Sigmoid colon (tissue), 7 donors: ENCODE results near the gene PHC2. TPM values are rescaled to one million over a fixed set of nuclear protein-coding genes. Genes with fewer than 3 reads are reported as not detected.
A peak's percentile ranks its signal among the peaks of the same experiment; 100 is the strongest.

ENCODE experiments used
- DNase-seq: peaks from one replicate; pipeline ENCODE4 v3.0.0-alpha.2; 2019
- H3K27ac ChIP-seq, 4 donors: fragments of 200-600 bp; sonication (generic); one replicate each; pipeline ENCODE4 v1.5.1; 2016 to 2019; ENCODE audit warnings: mild to moderate bottlenecking in 1 of 4
- H3K27me3 ChIP-seq, 3 donors: fragments of 200-600 bp; sonication (generic); one replicate each; pipeline ENCODE4 v1.5.1; 2019; ENCODE audit warnings: mild to moderate bottlenecking in 1 of 3
- H3K36me3 ChIP-seq, 4 donors: fragments of 200-600 bp; sonication (generic); one replicate each; pipeline ENCODE4 v1.5.1; 2016 to 2019
- H3K4me1 ChIP-seq, 4 donors: fragments of 200-600 bp; sonication (generic); one replicate each; pipeline ENCODE4 v1.5.1; 2017 to 2019
- H3K4me3 ChIP-seq, 4 donors: fragments of 200-600 bp; sonication (generic); one replicate each; pipeline ENCODE4 v1.5.1; 2017 to 2019; ENCODE audit warnings: mild to moderate bottlenecking in 2 of 4, moderate library complexity in 1 of 4
- H3K9me3 ChIP-seq, 4 donors: fragments of 200-600 bp in 3 of 4; sonication (generic) in 3 of 4; one replicate each; pipeline versions ENCODE4 v1.5.1 to v1.6.1; 2013 to 2019
- CTCF ChIP-seq, 4 experiments: fragments of 450-650 bp in 3 of 4; fragments of 200-600 bp in 1 of 4; IDR thresholded peaks; one replicate each; pipeline ENCODE4 v1.5.1; 2016 to 2019; ENCODE audit warnings: antibody characterized with exemption in 4 of 4, mild to moderate bottlenecking in 3 of 4, moderate library complexity in 2 of 4
- EP300 ChIP-seq, 4 donors: sonication (generic); formaldehyde crosslinking; IDR thresholded peaks; one replicate each; pipeline ENCODE4 v1.6.1; 2017; ENCODE audit warnings: antibody characterized with exemption in 4 of 4
- POLR2A ChIP-seq, 2 donors: fragments of 450-650 bp; IDR thresholded peaks; one replicate each; pipeline ENCODE4 v1.6.1; 2016; ENCODE audit warnings: antibody characterized with exemption in 2 of 2, mild to moderate bottlenecking in 2 of 2, moderate library complexity in 2 of 2
- POLR2AphosphoS5 ChIP-seq, 4 donors: sonication (generic); formaldehyde crosslinking; IDR thresholded peaks; one replicate each; pipeline ENCODE4 v1.6.1; 2017; ENCODE audit warnings: antibody characterized with exemption in 4 of 4
- WGBS, 2 donors: extraction: QIAGEN DNeasy Blood & Tissue Kit; methylation state at CpG; one replicate each; pipeline ENCODE4 v1.1.7; 2013; 5-methylcytosine and 5-hydroxymethylcytosine counted together
- intact Hi-C: fragments of 100-400 bp; cut with DNase I; formaldehyde crosslinking; loops from one replicate; pipeline ENCODE4 v1.15.1; 2023
- polyA plus RNA-seq, 3 donors: library from polyadenylated mRNA; stranded (reverse); fragments of 200-250 nt; gene quantifications; one replicate each; pipeline ENCODE4 v1.2.3, GENCODE V29; 2013
- total RNA-seq, 4 donors: library from RNA; depleted of rRNA; stranded (reverse); fragments of >200 nt; gene quantifications; one replicate each; pipeline ENCODE4 v1.1.0, GENCODE V29; 2016
- donor health status: healthy with polysubstance abuse.
- donor health status: Bipolar disorder and iron deficiency.
- donor health status: healthy.

The PHC2 gene
- total and polyA plus RNA-seq, 7 donors, result 56.2 to 199 (median 96.3) TPM

GRCh38 chr1:33435096-33435820 is 4.4 kb upstream of the PHC2 start:
- peaks cover 0 to 23% (median 17%) of the 10 kb centered on the region in 4 donors for H3K4me1 ChIP-seq
- 67 to 78% methylated on average over 4 of the region's 4 CpGs for WGBS, 2 donors

GRCh38 chr1:33434363-33434750 is 3.5 kb upstream of the PHC2 start:
- TF ChIP-seq CTCF (IDR thresholded peaks at IDR 0.05), result no peak
- no peak for TF ChIP-seq POLR2AphosphoS5 (IDR thresholded peaks at IDR 0.05)
- Histone ChIP-seq H3K27me3 (no peaks in the 10 kb centered on the region), H3K4me3 (no peak overlapping the region), H3K36me3 (no peaks in the 10 kb centered on the region), H3K4me1 (peaks cover 0 to 32% (median 26%) of the 10 kb centered on the region in 4 donors), H3K27ac (peak overlapping the region in 3 of 4 donors; percentile 13 to 87 (median 87)), H3K9me3 (no peaks in the 10 kb centered on the region)
- WGBS, 2 donors, result 79 to 89% methylated on average over 1 of the region's 1 CpG
- intact Hi-C loops, result loop anchor here (5.0 kb wide), 1 partner anchor 38 kb away; the partner anchor contains the start of gene ZSCAN20
- DNase-seq, result no peak

More at GRCh38 chr1:33435096-33435820, 4.4 kb upstream of the PHC2 start:
- intact Hi-C loops, result no loop called here
- no peak overlapping the region for H3K27ac ChIP-seq
- no peaks in the 10 kb centered on the region for H3K27me3 ChIP-seq
- no peak for TF ChIP-seq POLR2AphosphoS5 (IDR thresholded peaks at IDR 0.05)
- TF ChIP-seq POLR2A (IDR thresholded peaks at IDR 0.05), result no peak
- TF ChIP-seq EP300 (IDR thresholded peaks at IDR 0.05), result no peak
- TF ChIP-seq CTCF (IDR thresholded peaks at IDR 0.05), result no peak
- DNase-seq, result no peak
- H3K9me3 ChIP-seq, result no peaks in the 10 kb centered on the region
- H3K4me3 ChIP-seq, result no peak overlapping the region
- H3K36me3 ChIP-seq, result no peaks in the 10 kb centered on the region

DNA sequence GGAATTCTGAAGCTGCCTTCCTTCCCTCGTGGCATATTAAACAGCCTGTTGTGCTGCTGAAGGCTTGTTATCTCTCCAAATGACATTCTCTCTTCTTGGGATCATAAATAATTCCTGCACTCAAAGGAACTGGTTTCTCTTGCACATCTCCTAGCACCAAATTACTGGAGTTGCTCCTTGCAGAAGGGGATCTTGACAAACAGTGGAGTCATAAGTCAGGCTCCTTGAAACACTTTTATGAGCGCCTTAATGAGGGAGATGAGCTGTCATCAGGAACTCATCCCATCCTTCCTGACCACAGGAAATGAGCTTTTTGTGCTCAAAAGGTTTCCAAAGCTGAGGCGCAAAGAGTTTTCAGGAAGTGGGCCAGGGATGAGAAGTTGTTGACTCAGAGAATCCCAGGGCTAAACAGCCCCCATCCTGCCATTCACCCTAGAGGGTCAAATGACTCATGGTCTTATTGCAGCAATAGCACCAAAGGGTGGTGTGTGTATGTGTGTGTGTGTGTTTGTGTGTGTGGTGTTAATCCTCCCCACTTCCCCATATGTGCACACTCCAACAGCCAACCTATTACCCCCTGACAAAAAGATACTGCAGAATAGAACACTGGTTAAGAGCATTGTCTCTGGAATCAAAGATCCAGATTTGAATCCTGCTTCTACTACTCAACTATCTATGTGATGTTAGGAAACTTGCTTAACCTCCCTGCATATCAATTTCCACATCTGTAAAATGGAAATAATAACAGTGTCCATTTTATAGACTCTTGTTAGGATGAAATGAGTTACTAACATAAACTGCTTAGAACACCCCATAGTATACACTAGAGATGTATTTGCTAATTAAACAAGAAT is 2.8 kb upstream of the PHC2 start:
- Histone ChIP-seq H3K36me3 (no peaks in the 10 kb centered on the region), H3K27ac (peak overlapping the region; percentile 47 to 87 (median 72)), H3K27me3 (no peaks in the 10 kb centered on the region), H3K9me3 (no peaks in the 10 kb centered on the region), H3K4me3 (no peak overlapping the region), H3K4me1 (peaks cover 0 to 38% (median 32%) of the 10 kb centered on the region in 4 donors)
- intact Hi-C loops, result loop anchor here (5.0 kb wide), 1 partner anchor 39 kb away; the partner anchor contains the start of gene ZSCAN20
- DNase-seq, result peak; percentile 86
- WGBS, 2 donors, result 60 to 61% methylated on average over 3 of the region's 3 CpGs
- TF ChIP-seq EP300 (IDR thresholded peaks at IDR 0.05), result peak in 1 of 4 donors; percentile 16
- peak; percentile 55 to 75 (median 57) for TF ChIP-seq POLR2AphosphoS5 (IDR thresholded peaks at IDR 0.05)
- no peak for TF ChIP-seq POLR2A (IDR thresholded peaks at IDR 0.05)
- no peak for TF ChIP-seq CTCF (IDR thresholded peaks at IDR 0.05)

DNA sequence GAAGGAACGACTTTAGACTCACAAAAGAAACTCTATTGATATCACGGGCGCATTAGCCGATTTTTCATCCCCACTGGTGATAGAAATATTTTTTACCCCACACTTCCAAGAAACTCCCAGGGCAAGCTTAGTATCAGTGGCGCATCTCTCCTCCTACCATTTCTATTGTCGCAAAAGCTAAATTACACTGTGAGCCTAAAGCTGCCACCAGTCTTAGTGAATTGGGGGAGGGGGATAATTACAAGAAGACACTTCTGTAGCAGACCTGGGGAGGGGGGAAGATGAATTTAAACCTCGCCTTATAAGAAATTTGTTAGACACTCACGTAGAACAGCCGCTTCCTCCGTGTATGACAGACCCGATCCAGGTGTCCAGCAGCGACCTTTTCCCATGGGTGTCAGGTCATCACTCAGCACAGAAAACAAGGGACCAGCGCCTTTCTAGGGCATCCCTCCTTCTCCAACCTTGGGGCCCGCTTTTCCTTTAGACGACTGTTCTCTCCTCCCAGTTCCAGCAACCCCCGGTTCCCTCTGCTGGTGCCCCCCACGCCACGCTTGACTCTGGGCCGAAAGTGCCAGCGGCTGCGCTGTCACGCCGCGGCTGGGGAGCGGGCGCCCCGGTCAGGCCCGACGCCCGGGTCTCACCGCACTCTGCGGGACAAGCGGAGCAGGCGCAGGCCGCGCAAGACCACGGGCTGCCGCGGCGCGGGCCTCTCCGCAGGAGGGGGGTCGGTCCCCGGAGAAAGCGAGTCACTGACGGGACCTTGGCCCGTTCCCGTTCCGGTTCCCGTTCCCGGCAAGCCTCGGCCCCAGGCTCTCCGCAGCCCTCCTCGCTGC is 821 bp downstream of the PHC2 start:
- intact Hi-C loops, result loop anchor here (5.0 kb wide), 2 partner anchors 38 to 42 kb away; partner anchors contain the start of gene ZSCAN20
- no peaks in the 10 kb centered on the region for H3K27me3 ChIP-seq
- no peaks in the 10 kb centered on the region for H3K36me3 ChIP-seq
- TF ChIP-seq CTCF (IDR thresholded peaks at IDR 0.05), result peak in 1 of 4 experiments; percentile 20
- TF ChIP-seq POLR2AphosphoS5 (IDR thresholded peaks at IDR 0.05), result no peak
- no peak for TF ChIP-seq POLR2A (IDR thresholded peaks at IDR 0.05)
- DNase-seq, result peak; percentile 82
- WGBS, 2 donors, result 4 to 8% methylated on average over 54 of the region's 54 CpGs
- H3K4me3 ChIP-seq, result peak overlapping the region; percentile 48 to 94 (median 84)
- H3K27ac ChIP-seq, result peak overlapping the region; percentile 71 to 87 (median 87)
- H3K4me1 ChIP-seq, result peaks cover 0 to 55% (median 47%) of the 10 kb centered on the region in 4 donors
- no peaks in the 10 kb centered on the region for H3K9me3 ChIP-seq
